Lower leg skin (tissue), 3 donors: ENCODE measurements around the gene FGD3.

Source experiments
- POLR2A ChIP-seq, 2 donors: fragments of 450-650 bp; IDR thresholded peaks; one replicate each; pipeline ENCODE4 v1.6.1; 2016 to 2017; ENCODE audit warnings: antibody characterized with exemption in 2 of 2, mild to moderate bottlenecking in 1 of 2, moderate library complexity in 1 of 2
- TF ChIP-seq, protein P1 (sequence below), 3 donors: fragments of 450-650 bp; IDR thresholded peaks; one replicate each; pipeline ENCODE4 v1.5.1; 2016; ENCODE audit warnings: antibody characterized with exemption in 3 of 3, mild to moderate bottlenecking in 3 of 3, moderate library complexity in 2 of 3

DNA sequence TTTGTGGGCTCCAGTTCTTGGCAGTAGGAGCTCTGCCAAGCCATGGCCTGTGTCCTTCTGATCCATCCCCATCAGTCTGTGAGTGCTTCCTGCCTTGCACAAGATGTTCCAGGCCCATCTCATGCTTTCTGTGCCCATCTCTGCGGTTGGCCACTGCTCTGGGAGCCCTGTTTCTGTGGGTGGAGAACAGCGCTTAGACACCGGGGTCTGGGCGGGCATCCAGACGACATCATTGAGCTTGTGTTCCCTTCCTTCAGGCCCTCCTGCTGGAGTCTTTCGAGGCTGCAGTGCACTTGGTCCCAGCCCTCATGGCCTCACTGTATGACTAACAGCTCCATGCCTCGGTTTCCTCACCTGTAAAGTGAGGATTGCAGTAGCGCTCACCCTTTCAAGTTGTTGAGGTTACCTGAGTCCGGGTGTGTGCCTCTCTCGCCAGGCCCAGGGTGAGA is 133.8 kb downstream of the FGD3 start:
- TF ChIP-seq, protein P1, sequence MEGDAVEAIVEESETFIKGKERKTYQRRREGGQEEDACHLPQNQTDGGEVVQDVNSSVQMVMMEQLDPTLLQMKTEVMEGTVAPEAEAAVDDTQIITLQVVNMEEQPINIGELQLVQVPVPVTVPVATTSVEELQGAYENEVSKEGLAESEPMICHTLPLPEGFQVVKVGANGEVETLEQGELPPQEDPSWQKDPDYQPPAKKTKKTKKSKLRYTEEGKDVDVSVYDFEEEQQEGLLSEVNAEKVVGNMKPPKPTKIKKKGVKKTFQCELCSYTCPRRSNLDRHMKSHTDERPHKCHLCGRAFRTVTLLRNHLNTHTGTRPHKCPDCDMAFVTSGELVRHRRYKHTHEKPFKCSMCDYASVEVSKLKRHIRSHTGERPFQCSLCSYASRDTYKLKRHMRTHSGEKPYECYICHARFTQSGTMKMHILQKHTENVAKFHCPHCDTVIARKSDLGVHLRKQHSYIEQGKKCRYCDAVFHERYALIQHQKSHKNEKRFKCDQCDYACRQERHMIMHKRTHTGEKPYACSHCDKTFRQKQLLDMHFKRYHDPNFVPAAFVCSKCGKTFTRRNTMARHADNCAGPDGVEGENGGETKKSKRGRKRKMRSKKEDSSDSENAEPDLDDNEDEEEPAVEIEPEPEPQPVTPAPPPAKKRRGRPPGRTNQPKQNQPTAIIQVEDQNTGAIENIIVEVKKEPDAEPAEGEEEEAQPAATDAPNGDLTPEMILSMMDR (IDR thresholded peaks at IDR 0.05): no peak
- no peak for TF ChIP-seq POLR2A (IDR thresholded peaks at IDR 0.05)
